ENCODE results near the gene CSRP2.
A peak's percentile ranks its signal among the peaks of the same experiment; 100 is the strongest.

CSRP2 gene

DNA sequence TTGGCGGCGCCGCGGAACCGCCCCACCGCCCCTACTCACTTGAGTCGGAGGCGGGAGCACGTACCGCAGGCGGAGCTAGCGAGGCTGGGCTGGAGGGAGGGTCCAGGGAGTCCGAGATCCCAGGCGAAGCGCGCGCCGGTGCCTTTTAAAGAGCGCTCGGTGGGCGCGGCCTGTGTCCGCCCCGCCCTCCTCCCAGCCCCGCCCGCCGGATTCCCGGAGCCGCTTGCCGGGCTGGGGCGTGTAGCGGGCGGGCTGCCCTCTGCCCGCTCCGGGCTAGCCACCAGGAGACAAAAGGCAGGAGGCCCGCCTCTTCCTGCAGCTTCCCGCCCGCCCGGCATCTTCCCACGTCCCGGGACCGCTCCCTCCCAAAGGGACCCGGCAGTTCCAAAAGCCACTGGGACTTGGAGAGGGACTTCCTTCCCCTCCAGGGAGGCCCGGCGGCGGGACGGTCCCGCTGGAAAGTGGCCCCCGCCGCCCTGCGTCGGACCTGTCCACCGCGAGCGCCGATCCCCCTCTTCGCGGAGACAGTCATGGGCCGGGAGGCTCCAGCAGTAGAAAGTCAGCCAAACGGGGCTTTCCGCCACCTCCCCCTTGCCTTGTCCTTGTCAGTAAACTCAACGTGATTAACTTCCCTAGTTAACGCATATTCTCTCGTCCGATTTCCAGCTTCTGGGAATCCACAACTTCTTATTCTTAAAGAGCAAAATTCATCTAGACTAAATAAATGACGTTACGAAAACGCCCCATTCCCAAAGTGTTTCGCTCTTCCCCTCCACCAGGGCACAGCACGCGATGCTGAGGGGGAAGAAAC is at the start of gene CSRP2:
CSRP2 (minus strand) TSS at position 121 of the 811 bp plus-strand sequence. CDS start 12,759 bp downstream, outside the sequence.
- peak; percentile 96 for DNase-seq (ENCODE audit: low spot score)

DNA sequence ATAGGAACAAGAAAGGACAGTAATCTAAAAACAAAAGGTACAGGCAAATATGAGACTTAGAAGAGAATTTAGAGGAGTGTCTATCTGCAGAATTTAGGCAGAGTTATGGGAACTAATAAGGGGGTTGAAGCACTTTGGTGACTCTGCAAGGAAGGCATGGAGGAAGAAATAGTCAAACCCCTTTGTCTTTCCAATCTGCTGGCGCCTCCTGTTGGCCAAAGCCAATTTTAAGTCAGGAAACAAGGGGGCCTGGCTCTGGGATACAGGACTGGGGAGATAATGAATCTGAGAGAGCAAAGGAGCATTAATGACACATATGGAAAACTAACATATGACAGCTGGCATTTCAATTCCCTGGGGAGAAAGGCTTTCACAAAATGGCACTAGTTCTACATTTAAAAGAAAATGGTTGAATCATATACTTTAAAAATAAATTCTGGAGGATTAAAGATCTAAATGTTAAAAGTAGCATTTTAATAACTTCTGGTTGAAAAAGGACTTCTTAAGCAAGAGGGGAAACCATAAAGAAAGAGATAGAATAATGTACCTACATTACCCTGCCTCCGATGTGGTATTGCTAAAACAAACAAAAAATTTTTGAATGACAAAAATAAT is 48.5 kb upstream of the CSRP2 start:
- peak; percentile 70 for DNase-seq (ENCODE audit: low spot score)

DNA sequence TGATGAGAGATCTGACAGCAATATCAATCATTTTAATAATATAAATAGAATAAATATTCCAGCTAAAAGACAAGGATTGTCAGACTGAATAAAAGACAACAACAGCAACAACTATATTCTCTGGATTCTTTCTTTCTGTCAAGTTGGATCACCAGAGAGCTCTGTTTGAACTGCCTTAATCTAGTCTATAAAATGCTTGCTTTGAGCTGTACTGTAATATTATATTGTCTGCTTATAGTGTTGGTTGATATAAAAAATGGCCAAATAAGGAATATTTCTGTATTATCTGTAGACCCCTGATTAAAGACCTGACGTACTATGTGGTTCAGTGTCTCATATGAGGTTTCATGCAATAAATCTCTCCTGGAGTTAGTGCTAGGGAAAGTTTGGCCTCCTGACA is 46.3 kb upstream of the CSRP2 start:
- no peak for DNase-seq (ENCODE audit: low spot score)

DNA sequence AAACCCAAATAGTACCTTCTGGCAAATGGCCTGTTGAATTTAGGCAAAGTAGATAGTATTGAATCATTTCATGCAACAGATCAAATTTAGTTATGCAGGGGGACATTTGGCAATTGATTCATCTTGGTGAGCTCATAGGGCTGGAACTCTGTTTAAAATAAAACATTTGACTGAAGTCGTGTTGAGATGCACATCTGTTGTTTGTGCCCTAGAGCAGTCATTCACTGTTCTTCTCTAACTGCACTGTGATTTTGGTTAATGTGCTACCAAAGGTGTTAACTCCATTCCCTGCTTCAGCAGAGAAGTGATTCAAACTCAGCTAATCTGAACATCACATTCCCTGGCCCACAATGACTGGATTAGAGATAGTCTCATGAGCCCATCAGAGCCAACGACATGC is 44.0 kb upstream of the CSRP2 start:
- DNase-seq (ENCODE audit: low spot score), result no peak

DNA sequence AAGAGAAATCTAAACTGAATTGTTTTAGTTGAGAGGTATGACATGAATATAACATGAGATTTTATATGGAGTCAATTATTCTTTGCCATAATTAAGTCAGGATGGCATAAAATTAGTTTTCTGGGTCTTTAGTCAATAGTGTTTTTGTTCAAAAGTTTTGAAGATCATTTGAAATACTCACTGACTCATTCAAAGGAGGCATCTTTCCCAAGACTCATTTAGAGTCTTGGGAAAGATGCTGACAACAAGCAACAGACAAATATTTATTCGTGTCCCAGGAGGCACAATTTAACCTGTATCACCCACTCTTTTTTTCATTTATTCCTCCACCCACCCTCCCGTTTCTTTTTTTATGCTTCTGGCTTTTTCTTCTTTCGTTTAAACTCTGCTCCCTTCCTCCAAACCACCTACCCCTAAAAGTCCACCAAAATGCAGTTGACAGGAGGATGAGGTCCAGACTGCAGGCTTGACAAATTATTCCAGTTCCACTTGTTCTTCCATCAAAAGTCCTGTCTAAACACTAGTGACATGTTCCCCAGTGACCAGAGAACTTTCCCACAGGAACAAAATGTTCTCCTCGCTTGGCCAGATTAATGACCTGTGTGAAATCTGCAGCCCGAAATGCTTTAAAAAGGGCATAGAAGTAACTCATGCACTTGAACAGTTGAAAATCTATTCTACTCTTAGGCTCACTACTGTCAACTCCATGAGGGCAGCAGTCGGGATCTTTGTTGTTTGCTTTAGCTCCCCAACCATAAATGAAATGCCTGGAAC is 43.3 kb upstream of the CSRP2 start:
- no peak for DNase-seq (ENCODE audit: low spot score)

DNA sequence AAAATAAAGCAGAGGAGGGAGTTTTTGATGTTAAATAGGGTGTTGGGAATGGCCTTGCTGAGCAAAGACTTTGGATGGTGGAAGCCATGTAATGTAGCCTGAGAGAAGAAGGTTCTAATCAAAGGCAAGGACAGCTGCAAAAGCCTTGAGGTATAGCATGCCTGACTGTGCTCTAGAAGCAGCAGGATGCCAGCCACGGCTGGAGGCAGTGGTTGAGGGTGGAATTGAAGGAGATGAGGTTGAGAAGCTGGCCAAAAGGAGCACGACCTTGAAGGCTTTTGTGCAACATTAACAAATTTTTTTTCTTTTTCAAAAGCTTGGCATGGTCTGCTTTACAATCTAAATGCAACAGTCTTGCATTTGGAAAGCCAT is 42.3 kb upstream of the CSRP2 start:
- no peak for DNase-seq (ENCODE audit: low spot score)

DNA sequence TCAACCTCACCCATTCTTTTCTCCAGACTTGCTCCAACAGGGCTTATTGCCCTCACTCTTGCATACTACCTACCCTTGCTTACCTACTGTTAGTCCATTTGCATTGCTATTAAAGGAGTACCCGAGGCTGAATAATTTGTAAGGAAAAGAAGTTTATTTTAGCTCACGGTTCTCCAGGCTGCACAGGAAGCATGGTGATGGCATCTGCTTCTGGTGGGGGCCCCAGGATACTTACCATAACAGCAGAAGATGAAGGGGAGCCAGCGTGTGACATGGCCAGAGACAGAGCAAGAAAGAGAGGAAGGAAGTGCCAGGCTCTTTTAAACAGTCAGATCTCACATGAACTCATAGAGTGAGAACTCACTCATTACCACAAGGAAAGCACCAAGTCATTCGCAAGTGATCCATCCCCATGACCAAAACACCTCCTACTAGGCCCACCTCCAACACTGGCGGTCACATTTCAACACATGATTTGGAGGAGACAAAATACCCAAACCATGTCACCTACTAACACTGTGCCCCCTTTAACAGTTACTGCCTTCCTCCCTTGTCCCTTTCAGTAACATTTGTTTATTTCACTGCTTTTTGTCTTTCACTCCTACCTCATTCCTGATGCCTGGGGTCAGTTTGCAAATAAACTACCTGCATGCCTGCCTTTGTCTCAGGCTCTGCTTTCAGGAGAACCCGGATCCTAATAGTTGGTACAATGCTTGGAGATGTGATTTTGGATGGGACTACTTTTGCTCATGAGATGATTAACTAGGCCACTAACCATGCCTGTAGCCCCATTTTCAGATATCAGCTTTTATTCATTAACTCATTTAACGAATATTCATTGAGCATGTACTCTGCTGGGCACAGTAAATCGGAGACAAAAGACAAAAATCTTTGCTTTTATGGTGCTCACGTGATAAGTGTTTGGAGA is 41.6 kb upstream of the CSRP2 start:
- DNase-seq (ENCODE audit: low spot score), result no peak

DNA sequence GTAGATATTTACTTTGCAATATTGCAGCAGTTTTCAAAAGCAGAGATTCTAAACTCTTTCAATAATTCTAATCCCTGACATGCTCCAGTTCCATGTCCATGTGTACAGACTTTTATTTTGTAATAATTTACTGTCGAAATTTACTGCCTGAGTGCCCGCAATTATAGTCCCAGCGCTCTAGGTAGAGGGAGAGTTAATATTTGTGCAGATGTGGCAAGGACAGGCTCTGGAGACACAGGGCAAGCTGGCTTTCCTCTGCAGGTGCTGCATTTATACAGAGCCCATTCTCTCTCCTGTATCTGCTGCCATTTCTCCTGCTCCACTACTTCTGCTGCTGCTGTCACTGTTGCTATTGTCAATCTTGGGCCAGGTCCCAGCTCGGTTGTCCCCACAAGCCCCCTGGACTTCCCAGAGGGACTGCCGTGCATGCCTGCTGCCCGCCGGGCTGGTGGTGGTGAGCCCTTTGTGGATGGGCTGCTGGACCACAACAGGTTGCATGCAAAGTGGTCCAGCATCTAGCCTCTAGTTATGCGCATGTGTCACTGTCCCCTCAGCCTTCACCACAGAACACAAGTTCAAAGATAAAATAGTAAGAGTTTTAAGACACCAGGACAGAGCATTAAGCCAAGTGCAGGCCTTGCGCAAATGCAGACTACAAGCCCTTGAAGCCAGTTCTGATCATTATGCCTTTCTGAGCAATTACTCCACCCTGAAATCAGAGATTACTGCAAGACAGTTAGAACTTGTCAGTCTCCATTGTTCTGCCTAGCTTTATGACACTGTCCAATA is 40.8 kb upstream of the CSRP2 start:
- no peak for DNase-seq (ENCODE audit: low spot score)

DNA sequence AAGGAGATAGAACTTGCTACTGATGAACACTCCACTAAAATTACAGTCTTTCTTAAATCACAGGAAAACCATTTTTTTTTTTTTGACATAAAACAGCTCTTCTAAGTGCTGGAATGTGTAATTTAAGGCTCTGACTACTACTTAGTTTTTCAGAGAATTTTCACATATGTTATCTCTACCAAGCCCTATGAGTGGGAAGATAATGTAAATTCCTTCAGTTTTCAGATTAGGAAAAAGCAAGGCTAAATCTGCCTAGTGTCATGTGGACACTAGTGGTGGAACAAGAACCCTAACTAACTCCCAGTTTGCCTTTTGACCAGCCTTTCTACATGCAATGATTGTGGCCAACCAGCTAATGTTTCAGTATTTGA is 37.3 kb upstream of the CSRP2 start:
- DNase-seq (ENCODE audit: low spot score), result no peak

DNA sequence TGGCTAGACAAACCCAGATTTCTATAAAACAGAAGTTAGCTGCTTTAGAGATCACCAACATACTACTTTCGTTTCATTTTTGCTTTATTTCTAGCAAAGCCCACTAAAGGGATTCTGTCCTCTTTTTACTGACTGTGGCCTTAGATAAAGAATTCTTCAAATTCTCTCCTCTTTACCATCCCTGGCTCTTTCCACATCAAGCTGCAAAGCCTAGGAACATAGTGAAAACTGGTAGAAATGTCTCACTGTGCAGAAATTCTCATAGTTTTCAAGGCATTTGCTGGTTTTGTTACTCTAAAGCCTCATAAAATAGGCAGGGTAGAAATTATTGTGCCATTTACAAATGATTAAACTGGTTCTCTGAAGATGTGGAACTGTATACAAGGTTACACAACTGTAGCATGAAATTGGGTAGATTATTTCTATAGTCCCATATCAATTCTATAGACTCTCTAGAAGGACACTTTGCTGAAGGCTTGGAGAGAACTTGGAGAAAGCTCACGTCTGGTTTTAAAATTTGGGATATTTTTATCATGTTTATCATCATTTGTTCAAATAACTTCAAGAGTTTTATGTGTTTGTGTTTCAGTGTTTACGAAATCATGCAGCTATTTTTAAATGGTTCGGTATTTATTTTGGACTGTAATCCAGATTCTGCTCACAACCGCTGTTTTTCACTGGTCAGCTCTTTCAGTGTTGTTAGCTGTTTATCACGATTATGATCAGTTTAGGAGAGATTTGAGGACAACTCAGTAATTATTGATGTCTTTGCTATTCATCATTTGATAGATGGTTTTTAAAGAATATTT is 36.7 kb upstream of the CSRP2 start:
- DNase-seq (ENCODE audit: low spot score), result no peak

DNA sequence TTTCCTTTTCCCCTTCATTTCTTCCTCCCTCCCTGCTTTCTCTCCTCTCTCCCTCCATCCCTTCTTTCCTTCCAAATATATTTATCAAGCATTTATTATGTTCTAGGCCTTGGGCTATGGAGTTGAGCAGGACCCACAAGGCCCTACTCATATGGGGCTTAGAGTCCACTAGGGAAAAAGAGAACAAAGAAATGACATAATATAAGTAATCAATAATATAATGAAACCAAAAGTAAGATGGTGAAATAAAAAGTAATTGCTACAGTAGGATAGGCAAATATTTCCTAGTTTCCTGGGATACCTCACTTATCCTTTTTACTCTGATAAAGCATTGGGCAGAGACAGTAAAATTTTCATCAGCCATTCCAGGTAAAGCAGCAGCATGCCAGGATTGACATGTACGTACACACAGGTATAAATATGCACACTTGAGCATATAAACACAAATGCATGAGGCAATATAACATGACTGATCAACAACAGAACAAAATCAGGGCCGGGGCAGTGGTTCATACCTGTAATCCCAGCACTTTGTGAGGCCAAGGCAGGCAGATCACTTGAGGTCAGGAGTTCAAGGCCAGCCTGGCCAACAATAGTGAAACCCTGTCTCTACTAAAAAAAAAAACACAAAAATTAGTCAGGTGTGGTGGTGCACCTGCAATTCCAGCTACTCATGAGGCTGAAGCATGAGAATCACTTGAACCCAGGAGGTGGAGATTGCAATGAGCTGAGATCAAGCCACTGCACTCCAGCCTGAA is 35.5 kb upstream of the CSRP2 start:
- no peak for DNase-seq (ENCODE audit: low spot score)

DNA sequence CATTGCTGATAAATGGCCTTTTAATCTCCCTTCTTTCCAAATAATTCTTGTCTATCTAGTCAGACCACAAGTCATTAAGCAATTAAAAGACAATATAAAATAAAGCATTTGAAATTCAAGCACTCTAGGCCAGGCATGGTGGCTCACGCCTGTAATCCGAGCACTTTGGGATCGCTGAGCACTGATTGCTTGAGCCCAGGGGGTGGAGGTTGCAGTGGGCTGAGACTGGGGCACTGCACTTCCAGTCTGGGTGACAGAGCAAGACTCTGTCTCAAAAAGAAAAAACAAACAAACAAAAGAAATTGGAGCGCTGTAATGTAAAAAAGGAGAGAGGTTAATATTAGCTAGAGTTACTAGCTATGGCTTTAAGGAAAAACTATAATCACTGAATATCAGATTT is 30.5 kb upstream of the CSRP2 start:
- no peak for DNase-seq (ENCODE audit: low spot score)

DNA sequence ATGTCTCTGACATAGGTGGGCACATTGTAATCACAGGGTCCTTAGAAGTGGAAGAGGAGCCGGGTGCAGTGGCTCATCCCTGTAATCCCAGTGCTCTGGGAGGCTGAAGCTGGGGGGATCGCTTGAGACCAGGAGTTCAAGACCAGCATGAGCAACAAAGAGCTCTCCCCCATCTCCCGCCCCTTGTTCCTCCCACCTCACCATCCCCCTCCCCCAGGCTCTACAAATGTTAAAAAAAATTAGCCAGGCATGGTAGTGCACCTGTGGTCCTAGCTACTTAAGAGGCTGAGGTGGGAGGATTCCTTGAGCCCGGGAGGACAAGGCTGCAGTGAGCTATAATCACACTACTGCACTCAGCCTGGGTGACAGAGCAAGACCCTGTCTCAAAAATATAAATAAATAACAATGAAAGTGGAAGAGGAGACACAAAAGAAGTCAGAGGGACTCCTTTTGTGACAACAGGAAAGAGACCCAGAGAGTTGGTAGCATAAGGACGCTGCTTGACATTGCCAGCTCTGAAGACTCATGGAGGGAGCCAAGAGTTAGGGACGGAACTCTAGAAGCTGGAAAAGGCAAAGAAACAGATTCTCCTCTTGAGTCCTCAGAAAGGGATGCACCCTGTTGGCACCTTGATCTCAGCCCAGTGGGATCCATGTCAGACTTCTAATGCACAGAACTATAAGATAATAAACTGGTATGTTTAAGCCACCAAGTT is 29.6 kb upstream of the CSRP2 start:
- no peak for DNase-seq (ENCODE audit: low spot score)

DNA sequence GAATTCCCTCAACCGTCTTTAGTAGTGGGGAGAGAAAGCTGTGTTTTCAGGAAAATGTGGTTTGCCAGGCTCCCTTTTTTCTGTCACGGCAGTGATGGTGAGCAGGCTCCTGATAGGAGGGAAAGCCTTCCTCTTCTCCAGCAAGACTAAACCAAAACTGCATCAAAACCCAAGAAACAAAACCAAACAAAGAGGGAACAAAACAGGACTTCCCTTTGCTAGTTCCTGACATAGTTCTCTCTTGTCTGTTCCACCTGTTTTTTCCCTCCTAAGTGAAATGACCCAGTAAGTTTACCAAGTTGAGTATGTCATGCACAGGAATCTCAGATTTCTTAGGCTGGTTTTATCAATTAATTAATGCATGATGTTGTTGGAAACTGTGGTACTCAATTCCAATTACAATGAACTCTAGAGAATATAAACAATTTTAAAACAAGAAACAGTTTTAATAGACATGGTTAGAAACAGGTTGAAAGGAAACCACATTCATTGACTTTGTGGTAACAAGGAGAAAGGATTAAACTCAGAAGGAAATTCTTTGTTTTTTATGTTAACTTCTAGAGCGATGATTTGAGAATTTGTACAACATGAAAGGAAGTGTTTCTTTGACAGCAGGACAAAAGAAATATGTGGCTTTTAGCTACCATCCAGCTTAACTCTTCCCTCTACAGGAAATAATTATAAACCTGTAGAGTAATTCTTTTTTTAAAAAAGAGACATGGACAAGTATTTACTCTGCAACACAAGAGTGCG is 23.0 kb upstream of the CSRP2 start:
- DNase-seq (ENCODE audit: low spot score), result no peak

DNA sequence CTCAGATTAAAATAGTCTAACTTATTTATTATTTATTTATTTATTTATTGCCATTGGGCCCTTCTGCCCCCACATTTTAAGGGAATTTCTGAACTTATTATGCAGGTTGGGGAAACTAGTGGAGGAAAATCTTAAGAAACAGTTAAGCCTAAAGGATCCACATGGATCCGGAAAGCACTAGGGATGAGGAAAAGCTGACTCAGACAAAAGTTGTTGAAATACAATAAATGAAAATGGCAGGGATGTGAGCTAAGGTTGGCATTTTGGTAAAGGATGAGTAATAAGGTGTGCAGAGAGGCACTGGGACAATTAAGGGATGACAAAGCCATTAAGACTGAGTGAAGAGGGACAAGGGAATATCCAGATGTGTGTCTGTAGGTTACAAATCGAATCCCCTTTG is 20.7 kb upstream of the CSRP2 start:
- no peak for DNase-seq (ENCODE audit: low spot score)

DNA sequence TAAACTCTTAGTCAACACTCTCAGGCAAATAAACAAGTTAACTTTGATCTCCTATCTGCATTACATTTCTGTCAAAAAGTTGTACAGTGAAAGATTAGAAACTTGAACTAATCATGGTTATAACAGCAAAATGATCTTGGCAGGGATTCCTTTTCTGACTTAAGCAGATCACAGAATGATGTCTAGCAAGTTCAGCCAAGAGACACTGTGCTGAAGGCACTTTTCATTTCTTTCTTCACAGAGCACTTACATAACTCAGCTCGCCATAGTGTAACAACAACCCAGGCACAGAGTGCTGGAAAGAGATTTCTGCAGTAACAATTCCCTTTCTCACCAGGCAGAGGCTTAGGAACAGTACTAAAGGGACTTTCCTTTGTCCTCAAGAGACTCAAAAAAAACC is 19.6 kb upstream of the CSRP2 start:
- no peak for DNase-seq (ENCODE audit: low spot score)

DNA sequence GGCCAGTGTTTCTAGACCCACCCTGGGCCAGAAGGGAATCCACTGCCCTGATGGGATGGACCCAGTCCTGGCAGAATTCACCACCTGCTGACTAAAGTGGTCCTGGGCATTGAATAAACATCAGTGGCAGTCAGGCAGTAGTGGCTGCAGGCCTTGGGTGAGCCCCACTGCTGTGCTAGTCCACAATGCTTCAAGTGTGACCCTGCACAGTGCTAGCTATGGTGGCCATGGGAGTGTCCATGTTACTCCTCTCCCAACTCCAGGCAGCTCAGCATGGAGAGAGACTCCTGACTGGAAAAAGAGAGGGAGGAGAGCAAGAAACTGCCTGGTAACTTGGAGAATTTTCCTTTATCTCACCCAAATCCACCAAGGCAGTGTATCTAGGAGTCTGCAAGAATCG is 17.5 kb upstream of the CSRP2 start:
- no peak for DNase-seq (ENCODE audit: low spot score)

DNA sequence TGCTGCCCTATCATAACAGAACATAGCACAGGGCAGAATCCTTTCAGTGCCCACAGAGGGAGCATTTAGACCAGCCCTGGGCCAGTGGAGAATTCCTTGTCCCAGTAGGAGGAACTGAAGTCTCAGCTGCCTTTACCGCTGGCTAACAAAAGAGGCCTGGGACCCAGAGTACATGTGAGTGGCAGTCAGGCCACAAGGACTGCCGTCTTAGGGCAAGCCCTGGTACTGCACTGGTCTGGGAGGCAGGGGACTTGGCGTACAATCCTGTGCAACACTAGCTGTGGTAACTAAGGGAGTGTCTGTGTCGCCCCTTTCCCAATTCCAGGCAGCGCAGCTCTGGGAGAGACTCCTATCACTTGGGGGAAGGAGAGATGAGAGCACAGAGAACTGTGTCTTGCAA is 17.0 kb upstream of the CSRP2 start:
- no peak for DNase-seq (ENCODE audit: low spot score)
